Measurements from ENCODE around the gene ELMO1. TPM values are rescaled to one million over a fixed set of nuclear protein-coding genes. Genes with fewer than 3 reads are reported as not detected.

Gene ELMO1
- total and polyA plus RNA-seq, 9 donors = 8.9 to 48.9 (median 28.0) TPM

DNA sequence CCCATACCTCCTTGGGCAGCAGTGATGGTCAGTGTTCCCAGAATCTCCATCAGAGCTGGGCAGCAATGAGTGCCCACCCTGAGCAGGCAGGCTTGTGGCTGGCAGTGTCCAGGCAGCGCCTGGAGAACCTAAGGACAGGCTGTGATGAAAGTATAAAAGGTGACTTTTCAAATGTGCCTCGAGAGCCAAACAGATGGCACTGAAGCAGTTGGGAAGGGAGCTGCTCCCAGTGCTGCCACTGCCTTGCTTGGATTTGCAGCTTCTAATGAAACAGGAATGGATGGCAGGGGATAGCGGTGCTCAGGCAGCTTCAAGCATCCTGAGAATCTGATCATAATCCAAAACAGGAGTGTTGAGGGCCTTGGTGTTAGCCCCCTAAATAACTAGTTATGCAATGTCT, 544.6 kb downstream of the ELMO1 start:
- WGBS, 3 donors = 95 to 100% (median 98%) methylated on average over 3 of the region's 3 CpGs
- H3K27ac ChIP-seq = no peak overlapping the region
- TF ChIP-seq POLR2A (IDR thresholded peaks at IDR 0.05) (no peak), EP300 (IDR thresholded peaks at IDR 0.05) (no peak)
- TF ChIP-seq, protein P1, sequence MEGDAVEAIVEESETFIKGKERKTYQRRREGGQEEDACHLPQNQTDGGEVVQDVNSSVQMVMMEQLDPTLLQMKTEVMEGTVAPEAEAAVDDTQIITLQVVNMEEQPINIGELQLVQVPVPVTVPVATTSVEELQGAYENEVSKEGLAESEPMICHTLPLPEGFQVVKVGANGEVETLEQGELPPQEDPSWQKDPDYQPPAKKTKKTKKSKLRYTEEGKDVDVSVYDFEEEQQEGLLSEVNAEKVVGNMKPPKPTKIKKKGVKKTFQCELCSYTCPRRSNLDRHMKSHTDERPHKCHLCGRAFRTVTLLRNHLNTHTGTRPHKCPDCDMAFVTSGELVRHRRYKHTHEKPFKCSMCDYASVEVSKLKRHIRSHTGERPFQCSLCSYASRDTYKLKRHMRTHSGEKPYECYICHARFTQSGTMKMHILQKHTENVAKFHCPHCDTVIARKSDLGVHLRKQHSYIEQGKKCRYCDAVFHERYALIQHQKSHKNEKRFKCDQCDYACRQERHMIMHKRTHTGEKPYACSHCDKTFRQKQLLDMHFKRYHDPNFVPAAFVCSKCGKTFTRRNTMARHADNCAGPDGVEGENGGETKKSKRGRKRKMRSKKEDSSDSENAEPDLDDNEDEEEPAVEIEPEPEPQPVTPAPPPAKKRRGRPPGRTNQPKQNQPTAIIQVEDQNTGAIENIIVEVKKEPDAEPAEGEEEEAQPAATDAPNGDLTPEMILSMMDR (IDR thresholded peaks at IDR 0.05) = no peak
- no peaks in the 10 kb centered on the region for H3K9me3 ChIP-seq
- H3K36me3 ChIP-seq = no peaks in the 10 kb centered on the region
- no peaks in the 10 kb centered on the region for H3K4me1 ChIP-seq (ENCODE audit: insufficient read depth)
- no peaks in the 10 kb centered on the region for H3K27me3 ChIP-seq
- DNase-seq = no peak
- H3K4me3 ChIP-seq = no peak overlapping the region
- intact Hi-C loops (cut with DNase I) = no loop called here

DNA sequence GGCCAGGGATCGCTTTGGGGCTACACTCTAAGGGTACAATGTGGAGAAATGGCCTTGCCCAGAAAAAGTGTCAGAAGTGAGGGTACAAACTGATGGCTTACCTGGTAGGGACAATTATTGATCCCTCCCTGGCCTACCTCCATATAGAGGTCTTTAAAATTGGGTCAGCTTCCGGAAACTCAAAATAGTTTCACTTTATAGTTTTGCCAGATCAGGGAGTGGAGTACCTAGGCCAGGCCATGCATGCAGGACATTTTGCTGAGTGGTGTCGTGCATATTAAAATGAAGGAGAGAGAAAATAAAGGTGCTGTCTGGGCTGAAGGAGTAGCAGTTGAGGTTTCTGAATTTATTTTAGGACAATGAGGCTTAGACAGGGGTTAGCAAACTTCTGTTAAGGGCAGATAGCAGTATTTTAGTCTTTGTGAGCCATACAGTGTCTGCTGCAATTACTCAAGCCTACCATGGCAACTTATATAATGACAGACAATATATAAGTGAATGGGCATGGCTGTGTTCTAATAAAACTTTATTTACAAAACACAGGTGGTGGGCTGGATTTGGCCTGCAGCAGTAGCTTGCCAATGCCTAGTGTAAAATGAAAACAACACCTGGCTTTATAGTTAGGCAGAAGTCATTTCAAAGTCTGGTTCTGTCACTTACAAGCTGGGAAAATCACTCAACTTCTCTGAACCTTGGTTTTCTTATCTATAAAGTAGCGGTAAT, 547.5 kb downstream of the ELMO1 start:
- no peak for TF ChIP-seq POLR2A (IDR thresholded peaks at IDR 0.05)
- no peak for TF ChIP-seq EP300 (IDR thresholded peaks at IDR 0.05)
- TF ChIP-seq, protein P1 (IDR thresholded peaks at IDR 0.05) = no peak
- Histone ChIP-seq H3K27me3 (no peaks in the 10 kb centered on the region), H3K4me3 (no peak overlapping the region), H3K4me1 (ENCODE audit: insufficient read depth) (no peaks in the 10 kb centered on the region), H3K36me3 (no peaks in the 10 kb centered on the region), H3K9me3 (no peaks in the 10 kb centered on the region), H3K27ac (no peak overlapping the region)
- 96 to 99% (median 98%) methylated on average over 4 of the region's 4 CpGs for WGBS, 3 donors
- intact Hi-C loops (cut with DNase I) = no loop called here
- no peak for DNase-seq

DNA sequence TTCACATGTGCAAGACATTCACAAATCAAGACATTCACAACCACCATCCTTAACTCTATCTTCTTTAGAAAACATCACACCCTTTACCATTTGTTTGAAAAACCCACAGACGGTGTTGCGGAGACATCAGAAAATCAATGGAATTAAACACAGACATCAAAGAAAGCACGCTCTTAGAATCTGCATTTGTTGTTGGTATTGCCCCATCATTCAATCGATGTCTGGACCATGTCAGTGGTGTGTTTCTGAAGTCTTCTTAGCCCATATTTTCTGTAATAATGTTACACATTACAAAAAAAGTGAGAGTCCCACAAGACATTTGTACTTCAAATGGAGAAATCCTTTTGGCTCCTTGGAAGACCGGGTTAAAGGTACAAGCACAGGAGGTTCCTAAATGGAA, 550.5 kb downstream of the ELMO1 start:
- H3K9me3 ChIP-seq = no peaks in the 10 kb centered on the region
- no peak overlapping the region for H3K27ac ChIP-seq
- intact Hi-C loops (cut with DNase I) = no loop called here
- TF ChIP-seq, protein P1 (IDR thresholded peaks at IDR 0.05) = no peak
- TF ChIP-seq EP300 (IDR thresholded peaks at IDR 0.05) (no peak), POLR2A (IDR thresholded peaks at IDR 0.05) (no peak)
- H3K4me1 ChIP-seq (ENCODE audit: insufficient read depth) = no peaks in the 10 kb centered on the region
- WGBS, 3 donors = 96 to 98% (median 96%) methylated on average over 5 of the region's 5 CpGs
- H3K4me3 ChIP-seq = no peak overlapping the region
- DNase-seq = no peak
- H3K27me3 ChIP-seq = no peaks in the 10 kb centered on the region
- H3K36me3 ChIP-seq = no peaks in the 10 kb centered on the region

DNA sequence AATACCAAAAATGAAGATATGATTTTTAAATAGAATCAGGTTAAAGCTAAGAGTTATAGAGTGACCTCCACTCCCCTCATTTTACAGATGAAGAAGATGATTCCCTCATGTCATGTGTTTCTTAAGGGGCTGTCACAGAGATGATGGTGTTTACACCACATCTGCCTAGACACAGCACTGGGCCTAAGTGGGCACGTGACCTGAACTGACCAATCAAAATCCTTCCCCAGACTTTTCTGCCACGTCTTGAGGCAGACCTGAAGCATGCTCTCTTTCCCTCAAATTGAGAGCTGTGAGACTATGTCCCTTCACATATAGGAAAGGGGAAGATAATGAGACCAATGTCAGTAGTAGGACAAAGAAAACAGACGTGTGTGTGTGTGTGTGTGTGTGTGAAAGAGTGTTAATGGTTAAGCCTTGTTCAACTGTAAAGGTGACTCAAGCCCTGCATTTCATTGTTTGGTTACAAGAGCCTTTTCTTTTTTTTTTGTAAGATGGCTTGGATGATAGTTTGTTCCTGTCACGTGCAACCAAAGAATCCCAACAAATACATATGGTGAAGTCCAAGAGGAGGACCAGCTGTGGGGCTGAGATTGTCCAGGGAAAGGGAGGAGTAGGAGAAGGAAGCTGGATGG, 551.6 kb downstream of the ELMO1 start:
- WGBS, 3 donors = 64 to 66% (median 66%) methylated on average over 4 of the region's 4 CpGs

More for the DNA sequence above, 551.6 kb downstream of the ELMO1 start:
- Histone ChIP-seq H3K9me3 (no peaks in the 10 kb centered on the region), H3K4me1 (ENCODE audit: insufficient read depth) (no peaks in the 10 kb centered on the region), H3K36me3 (no peaks in the 10 kb centered on the region), H3K27ac (no peak overlapping the region), H3K4me3 (no peak overlapping the region), H3K27me3 (no peaks in the 10 kb centered on the region)
- no peak for DNase-seq
- TF ChIP-seq POLR2A (IDR thresholded peaks at IDR 0.05) = no peak
- TF ChIP-seq, protein P1 (IDR thresholded peaks at IDR 0.05) = no peak
- TF ChIP-seq EP300 (IDR thresholded peaks at IDR 0.05) = no peak
- intact Hi-C loops (cut with DNase I) = no loop called here

All from ovary (tissue), 9 donors.